DMS114 treated with DMSO at 0.1 percent for 48 hours (cell line): ENCODE results near the gene GGA1.
A peak's percentile ranks its signal among the peaks of the same experiment; 100 is the strongest.

Experiments
- DNase-seq: peaks from one replicate; lab custom pipeline; 2025; ENCODE audit not compliant: unreplicated experiment; lab: John Stamatoyannopoulos, UW

Gene GGA1, protein sequence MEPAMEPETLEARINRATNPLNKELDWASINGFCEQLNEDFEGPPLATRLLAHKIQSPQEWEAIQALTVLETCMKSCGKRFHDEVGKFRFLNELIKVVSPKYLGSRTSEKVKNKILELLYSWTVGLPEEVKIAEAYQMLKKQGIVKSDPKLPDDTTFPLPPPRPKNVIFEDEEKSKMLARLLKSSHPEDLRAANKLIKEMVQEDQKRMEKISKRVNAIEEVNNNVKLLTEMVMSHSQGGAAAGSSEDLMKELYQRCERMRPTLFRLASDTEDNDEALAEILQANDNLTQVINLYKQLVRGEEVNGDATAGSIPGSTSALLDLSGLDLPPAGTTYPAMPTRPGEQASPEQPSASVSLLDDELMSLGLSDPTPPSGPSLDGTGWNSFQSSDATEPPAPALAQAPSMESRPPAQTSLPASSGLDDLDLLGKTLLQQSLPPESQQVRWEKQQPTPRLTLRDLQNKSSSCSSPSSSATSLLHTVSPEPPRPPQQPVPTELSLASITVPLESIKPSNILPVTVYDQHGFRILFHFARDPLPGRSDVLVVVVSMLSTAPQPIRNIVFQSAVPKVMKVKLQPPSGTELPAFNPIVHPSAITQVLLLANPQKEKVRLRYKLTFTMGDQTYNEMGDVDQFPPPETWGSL

DNA sequence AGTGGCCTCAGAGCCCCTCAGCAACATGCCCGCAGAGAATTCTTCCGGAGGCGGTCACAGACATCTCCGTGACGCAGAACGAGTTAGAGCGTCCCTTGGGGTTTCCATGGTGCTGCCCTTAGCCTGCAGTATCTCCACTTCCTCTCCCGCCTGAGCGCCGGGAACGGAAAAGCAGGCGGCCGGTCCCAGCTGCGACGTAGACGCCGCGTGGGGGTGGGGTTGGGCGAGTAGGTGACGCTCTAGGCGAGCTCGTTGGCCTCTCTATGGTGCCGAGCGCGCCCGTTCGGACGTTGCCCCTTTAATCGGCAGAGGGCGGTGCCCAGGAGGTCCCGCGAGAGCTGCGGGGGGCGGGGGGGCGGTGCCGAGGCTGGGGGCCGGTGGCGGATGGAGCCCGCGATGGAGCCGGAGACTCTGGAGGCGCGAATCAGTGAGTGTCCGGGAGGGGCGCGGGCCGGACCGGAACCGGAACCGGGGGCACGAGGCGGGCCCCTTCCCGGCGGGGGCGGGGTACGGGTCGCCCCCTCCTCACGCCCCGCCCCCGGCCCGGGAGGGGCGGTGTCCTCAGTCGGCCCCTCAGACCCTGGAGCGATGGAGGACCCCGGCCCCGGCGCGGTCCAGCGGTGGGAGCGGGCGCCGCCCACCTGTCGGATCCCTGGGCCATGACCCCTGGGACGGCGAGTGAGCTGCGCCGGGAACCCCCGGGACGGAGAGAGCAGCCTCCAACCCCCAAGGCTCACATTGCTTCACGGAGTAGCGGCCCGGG is at the start of gene GGA1:
GGA1 (plus strand) TSS at position 358 of the 763 bp plus-strand sequence; CDS start at position 385, 27 bp downstream.
- DNase-seq = peak; percentile 92

DNA sequence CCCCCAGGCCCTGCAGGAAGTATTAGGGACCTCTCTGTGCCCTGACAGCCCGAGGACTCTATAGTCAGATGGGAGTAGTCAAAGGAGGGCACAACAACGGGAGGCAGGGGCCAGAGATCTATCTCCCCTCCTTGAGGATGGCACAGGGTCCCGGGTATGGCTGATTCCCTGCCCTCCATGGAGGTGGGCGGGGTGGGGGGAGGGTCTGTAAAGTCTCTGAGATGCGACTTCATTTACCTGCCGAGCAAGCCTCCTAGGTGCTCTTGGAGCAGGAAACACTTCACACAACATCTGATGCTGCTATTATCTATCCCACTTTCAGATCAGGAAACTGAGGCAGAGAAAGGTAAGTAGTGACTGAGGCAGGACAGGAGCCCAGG is 49.1 kb upstream of the GGA1 start:
- DNase-seq = no peak

DNA sequence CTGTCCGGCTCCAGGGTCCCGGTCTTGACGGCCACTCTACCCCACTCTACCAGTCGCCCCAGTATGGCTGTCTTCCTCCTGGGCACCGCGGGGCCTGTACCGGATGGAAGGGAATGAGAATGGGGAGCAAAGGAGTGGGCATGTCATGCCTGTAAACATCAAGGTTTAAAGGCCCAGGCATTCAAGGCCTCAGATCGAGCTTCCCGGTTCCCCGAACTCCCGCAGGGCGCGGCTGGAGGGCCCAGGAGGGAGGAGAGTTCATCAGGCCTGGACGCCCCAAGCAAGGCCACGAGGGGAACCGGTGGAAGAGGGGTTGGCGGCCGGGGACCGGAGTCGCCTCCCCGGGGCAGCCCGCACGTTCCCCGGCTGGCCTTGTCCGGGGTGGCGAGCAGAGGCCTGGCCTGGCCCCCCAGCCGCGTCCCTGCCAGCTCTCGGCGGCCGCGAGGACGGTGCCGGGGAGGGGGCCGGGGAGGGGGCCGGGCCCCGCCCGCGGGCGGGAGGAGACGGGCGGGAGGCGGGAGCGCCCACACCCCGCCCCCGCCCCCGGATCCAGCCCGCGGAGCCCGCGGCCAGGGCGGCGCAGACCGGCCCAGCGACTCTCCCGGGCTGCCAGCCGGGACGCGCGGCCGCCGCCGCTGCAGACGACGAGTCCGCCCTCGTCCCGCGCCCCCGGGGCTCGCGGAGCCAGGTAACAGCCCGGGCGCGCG is 48.6 kb upstream of the GGA1 start, which contains the start of gene CDC42EP1:
CDC42EP1 (plus strand) TSS at position 580 of the 707 bp plus-strand sequence. CDS start 5,870 bp downstream, outside the sequence.
- no peak for DNase-seq

DNA sequence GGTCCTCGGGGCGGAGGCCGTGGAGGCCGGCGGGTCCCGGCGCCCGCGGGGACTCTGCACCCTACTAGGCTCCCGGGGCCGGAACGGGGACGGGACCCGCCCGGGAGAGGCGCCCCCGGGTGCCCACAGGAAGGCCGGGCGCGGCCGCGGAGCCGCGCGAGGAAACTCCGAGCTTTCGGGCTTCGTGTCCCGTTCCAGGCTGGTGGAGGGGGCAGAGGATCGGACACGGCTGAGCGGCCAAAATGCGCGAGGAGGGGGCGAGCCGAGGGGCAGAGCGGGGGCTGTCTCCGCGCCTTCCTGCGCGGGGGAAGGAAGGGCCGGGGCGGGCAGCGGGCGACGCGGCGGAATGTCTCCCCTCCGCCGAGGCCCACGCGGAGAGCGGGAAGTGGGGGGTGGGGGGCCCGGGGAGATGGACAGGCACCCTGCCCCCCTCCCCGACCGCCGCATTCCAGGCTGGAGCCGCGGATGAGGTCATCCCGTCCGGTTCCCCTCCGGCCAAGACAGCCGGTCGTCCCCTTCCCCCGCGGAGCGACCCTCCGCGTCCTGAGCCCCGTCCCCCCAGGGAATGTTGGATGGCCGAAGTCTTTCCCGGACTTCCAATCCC is 47.9 kb upstream of the GGA1 start:
- no peak for DNase-seq

DNA sequence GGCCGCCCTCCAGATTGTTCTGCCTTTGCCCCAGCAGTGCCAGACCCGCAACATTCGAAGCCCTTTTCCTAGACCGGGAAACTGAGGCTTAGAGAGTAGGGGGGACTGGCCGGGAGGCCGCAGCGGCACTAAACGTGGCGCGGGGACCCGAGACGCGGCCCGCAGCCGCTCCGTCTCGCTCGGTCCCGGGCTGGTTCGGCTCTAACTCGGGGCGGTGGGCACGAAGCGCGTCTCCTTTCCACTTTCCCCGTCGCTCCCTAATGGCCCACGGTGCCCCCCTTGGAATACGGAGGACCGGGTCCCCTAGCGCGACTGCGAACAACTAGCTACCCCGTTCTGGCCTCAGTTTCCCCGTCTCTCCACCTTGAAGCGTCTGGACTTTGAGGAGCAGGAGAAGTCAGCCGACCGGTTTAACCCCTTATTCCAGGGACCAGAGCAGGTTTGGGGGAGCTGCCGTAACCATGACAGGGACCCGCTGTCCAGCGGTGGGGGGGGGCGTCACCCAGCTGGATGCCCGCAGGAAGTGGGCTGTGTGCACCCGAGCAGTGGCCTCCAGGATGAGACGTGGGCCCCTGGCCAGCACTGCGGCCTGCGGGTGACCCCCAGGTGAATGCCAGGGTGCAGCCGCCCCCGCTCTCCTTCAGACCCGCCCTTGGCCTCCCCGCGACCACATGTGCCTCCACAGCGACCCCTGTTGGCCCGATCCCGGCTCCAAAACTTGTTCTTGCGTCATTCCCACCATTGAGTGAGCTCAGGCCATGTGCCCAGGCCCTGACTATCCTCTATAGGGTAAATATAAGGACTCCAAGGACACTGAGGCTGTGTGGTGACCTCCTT is 47.2 kb upstream of the GGA1 start:
- peak; percentile 62 for DNase-seq

DNA sequence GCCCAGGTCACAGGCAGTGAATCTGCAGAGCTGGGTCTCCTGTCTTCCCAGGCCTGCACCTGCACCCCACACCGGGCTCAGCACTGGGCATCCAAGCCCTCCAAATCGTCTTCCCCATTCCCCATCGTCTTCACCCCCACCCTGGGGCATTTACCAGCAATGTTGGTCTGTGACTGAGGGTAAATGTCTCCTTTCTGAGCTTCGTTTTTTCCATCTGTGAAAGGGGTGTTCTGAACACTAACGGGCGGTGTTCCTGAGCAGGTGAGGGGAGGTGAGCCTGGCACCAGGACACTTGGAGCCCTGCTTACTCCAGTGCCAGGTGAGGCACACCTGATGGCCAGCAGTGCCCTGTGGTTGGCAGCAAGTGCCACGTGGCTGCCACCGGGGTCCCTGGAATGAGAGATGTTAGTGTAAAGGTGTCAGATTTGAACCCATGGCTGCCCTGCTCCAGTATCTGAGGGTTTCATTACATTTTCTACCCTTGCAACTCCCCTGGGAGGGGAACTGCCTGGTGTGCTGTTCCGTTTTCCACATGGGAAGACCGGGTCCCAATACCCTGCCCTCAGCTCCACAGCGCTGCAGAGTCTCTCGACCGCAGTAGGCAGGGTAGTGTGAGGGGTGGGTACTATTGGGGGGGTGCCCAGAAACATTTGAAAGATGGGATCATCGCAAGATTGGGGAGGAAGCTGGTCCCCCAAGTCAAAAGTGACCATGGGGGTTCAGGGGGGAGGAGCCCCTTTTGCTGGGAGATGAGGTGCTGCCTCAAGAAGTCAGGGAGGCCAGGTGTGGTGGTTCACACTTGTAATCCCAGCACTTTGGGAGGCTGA is 46.4 kb upstream of the GGA1 start:
- no peak for DNase-seq

DNA sequence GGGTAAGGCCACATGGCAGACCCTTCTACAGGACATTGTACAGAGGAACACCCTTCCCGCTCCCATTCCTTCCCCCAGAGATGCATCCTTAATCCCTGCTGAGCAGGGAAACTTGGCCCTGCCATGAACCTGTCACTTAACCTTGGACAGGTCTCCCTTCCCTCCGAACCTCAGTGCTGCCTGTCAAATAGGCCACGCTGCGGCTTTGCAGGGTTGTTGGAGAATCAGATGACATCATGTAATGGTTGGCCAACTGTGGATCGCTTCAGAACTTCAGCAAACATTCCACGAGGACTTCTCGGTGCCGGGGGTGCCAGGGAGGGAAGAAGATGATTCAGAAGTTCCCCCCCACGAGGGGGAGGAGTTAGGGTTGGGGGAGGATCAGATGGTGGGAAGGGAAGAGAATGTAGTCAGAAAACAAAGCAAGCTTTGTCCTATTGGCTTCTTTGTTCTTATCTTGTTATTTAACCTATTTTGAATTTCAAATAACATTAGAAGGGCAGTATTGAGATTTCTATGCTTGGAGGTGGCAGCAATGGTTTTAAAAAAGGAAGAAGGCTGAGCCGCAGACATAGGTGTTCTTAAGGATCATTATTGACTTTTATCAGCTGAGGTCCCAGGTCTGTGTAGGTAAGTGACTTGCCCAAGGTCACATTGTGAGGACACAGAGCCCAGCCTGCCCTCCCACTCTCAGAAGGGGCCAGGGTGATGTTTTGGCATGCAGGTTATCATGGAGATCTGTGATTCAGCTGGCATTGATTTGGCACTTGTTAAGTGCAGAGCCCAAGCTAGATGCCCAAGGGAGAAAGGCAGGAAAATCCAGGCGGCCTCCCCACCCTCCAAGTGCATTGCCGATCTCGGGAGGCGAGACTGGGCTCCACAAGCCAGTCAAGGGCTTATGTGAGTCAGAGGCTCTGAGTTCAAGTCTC is 45.2 kb upstream of the GGA1 start:
- DNase-seq = no peak

DNA sequence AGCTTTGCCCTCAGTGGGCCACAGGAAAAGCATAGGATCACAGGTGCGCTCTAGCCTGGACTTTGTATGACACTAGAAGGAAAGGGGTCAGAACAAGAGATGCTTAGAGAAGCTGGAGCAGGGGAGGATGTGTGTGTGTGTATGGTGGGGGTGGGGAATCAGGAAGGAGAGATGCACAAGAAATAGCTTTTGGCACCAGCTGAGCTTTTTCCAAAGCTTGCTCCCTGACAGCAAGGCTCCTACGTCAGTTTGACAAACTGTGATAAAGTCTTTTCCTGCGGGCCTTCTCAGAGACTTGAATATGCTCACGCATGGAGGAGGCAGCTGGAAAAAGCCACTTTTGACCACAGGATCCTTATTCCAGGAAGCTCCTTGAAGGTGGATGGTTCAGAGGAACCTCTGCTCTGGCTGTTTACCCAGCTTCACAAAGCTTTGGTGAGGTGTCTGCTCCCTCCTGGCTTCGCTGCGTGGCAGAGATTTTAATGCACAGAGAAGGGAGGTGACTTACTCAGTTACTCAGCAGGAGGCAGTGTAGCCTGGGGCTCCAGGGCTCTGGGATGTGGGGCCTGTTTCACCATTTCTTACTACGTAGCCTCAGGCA is 44.4 kb upstream of the GGA1 start:
- DNase-seq = no peak

DNA sequence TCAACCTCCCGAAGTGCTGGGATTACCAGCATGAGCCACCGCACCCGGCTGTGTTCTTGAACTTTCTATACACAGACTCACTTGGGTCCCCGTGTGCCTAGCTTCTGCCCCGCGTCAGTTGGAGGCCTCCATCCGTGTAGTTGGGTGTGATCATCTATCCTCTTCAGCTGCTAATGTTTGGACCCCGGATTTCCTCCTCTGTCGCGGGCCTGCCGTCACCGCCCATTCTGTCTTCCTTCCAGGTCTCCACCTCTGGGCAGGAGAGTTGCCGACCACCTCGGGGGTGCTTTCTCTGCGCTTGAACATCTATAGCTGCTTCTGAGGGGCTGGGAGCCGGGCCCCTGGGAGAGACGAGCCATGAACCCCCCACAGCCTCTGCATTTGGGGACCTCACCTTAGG is 42.8 kb upstream of the GGA1 start:
- no peak for DNase-seq

DNA sequence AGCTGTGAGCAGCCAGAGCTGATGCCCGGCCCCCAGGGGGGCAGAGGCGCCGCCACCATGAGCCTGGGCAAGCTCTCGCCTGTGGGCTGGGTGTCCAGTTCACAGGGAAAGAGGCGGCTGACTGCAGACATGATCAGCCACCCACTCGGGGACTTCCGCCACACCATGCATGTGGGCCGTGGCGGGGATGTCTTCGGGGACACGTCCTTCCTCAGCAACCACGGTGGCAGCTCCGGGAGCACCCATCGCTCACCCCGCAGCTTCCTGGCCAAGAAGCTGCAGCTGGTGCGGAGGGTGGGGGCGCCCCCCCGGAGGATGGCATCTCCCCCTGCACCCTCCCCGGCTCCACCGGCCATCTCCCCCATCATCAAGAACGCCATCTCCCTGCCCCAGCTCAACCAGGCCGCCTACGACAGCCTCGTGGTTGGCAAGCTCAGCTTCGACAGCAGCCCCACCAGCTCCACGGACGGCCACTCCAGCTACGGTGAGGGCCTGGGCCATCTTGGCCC is 42.3 kb upstream of the GGA1 start:
- DNase-seq = no peak

DNA sequence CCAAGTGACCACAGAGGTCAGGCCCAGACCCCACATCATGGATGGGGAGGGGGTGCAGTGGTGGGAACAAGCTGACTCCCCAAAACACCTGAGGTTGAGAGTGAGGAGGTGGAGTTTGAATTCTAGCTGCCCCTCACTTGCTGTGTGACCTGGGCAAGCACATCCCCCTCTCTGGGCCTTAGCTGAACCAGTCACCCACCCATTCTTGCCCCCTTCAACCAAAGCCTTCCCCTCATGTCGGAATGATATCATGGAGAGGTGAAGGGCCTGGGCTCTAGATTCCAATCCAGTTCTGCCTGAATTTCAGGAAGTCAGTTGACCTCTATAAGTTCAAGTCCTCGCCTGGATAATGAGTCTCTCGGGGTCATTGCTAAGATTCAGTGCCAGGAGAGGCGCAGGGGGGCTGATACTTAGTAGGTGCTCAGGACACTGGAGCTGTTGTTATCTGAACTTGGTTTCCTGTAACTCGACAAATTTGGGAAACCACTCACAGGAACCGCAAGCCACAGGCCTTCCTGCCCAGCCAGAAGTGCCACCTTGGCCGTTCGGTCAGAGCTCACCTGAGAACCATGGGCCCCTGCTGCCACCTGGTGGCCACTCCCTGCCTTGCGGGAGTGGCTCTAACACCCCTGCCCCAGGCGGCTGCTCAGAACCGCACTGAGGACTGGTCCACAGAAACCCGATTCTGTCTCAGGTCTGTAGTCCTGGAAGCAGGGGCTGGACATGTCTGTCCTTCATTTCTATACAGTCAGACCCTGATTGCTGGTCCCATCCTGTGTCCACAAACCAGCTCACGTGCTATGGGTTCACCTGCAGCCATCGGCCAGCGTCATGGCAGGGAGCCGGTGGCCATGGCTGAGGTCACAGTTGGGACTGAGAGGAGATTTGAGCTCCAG is 41.5 kb upstream of the GGA1 start:
- no peak for DNase-seq

DNA sequence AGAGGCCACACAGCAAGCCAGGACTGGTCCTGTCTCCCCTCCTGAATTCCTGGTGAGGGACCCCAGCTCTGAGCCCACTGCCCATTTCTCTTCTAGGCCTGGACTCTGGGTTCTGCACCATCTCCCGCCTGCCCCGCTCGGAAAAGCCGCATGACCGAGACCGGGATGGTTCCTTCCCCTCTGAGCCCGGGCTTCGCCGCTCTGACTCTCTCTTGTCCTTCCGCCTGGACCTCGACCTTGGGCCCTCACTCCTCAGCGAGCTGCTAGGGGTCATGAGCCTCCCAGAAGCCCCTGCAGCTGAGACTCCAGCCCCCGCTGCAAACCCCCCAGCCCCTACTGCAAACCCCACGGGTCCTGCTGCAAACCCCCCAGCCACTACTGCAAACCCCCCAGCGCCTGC is 40.6 kb upstream of the GGA1 start:
- DNase-seq = no peak

DNA sequence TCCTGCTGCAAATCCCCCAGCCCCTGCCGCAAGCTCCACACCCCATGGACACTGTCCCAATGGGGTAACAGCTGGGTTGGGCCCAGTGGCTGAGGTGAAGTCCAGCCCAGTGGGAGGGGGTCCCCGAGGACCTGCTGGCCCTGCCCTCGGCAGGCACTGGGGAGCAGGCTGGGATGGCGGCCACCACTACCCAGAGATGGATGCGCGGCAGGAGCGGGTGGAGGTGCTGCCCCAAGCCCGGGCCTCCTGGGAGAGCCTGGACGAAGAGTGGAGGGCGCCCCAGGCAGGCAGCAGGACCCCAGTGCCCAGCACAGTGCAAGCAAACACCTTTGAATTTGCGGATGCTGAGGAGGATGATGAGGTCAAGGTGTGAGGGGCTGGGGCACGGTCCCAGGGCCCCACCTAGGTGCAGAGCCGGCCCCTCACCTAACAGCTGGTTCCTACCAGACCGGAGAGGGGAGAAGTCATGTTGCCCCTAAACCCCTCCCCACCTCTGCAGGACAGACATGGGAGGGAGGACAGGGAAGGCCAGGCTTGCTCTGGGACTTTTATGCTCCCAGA is 40.1 kb upstream of the GGA1 start:
- DNase-seq = no peak

DNA sequence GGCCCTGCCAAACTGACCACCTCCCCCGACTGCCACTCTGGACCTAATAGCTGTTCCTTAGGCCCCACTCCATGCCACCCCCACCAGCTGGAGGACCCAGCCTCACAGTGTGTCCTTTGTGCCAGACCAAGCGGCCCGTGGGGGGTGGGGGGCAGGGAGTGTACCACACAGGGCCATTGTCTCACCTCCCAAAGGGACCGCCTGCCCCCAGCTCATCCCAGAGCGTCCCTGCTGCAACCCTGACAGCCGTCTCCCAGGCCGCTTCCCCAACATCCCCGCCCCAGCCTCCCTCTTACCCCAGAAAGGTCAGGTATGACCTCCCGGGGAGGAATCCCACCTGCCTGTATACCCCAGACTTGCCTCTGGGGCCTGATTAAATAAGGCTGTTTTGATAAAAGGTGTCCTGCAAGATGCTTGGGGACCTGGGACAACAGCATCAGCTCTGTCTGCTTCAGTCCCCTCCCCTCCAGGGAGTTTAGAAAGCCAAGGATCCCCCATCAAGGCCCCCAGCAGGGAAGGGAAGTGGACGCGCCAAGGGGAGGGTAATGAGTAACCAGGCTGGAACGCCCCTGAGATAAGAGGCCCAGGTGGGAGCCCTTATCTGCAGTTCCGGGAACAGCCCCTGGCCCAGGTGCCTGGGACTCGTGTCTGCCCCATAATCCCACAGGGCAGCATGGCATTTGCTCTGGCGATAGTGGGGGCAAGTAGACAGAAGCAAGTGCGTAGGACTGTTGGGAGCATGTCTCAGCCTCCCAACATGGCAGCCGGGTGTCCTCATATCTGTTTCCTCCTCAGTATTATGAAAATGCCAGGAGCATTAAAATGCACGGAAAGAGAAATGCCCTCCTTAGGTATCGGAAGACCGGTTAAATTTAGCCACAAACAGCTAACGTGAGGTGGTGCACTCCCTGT is 39.4 kb upstream of the GGA1 start:
- DNase-seq = no peak
